Lung (tissue), 12 donors: Measurements from ENCODE around the gene DIP2C. TPM values are rescaled to one million over a fixed set of nuclear protein-coding genes. Genes with fewer than 3 reads are reported as not detected.

Experiments used
- ATAC-seq: fragments of 200-7000 bp; cut with Tn5 transposase; one replicate; pipeline ENCODE4 v1.9.1; 2020; ENCODE audit warnings: moderate number of reproducible peaks; ENCODE audit not compliant: insufficient read depth, low FRiP score
- DNase-seq, 3 donors: peaks; one replicate each; pipeline ENCODE4 v3.0.0-alpha.2; 2013 to 2017
- H3K27ac ChIP-seq, 2 donors: one replicate each; pipeline ENCODE4 v1.5.1; 2013; ENCODE audit warnings: mild to moderate bottlenecking in 2 of 2, moderate library complexity in 2 of 2, control low read depth in 1 of 2, inconsistent platforms in 1 of 2, low read depth in 1 of 2, low read length in 1 of 2
- H3K27me3 ChIP-seq, 3 donors: one replicate each; pipeline ENCODE4 v1.5.1; 2013; ENCODE audit warnings: low read length in 2 of 3; ENCODE audit not compliant: control insufficient read depth in 3 of 3, insufficient read depth in 3 of 3
- H3K36me3 ChIP-seq, 4 donors: one replicate each; pipeline ENCODE4 v1.5.1; 2013; ENCODE audit warnings: low read length in 4 of 4, mild to moderate bottlenecking in 1 of 4, moderate library complexity in 1 of 4; ENCODE audit not compliant: control insufficient read depth in 4 of 4, insufficient read depth in 4 of 4
- H3K4me1 ChIP-seq, 5 donors: one replicate each; pipeline ENCODE4 v1.5.1; 2013; ENCODE audit warnings: low read length in 5 of 5, mild to moderate bottlenecking in 2 of 5, moderate library complexity in 1 of 5; ENCODE audit not compliant: control insufficient read depth in 5 of 5, insufficient read depth in 5 of 5
- H3K4me3 ChIP-seq: one replicate; pipeline ENCODE4 v1.5.1; 2013; ENCODE audit warnings: mild to moderate bottlenecking, control low read depth, moderate library complexity
- H3K9ac ChIP-seq, 2 donors: one replicate each; pipeline ENCODE4 v1.5.1; 2013; ENCODE audit warnings: low read length in 2 of 2, control low read depth in 1 of 2; ENCODE audit not compliant: insufficient read depth in 1 of 2
- H3K9me3 ChIP-seq, 4 donors: one replicate each; pipeline ENCODE4 v1.5.1; 2013; ENCODE audit warnings: low read length in 3 of 4, mild to moderate bottlenecking in 1 of 4, moderate library complexity in 1 of 4; ENCODE audit not compliant: control insufficient read depth in 4 of 4, insufficient read depth in 3 of 4
- whole genome bisulfite sequencing, 2 donors: extraction: QIAGEN DNeasy Blood & Tissue Kit; methylation state at CpG; one replicate each; pipeline ENCODE4 v1.1.7; 2013; 5-methylcytosine and 5-hydroxymethylcytosine counted together
- polyA plus RNA-seq, 2 donors: library from polyadenylated mRNA; stranded (reverse); fragments of 200-250 nt; gene quantifications; one replicate each; pipeline ENCODE4 v1.2.1, GENCODE V29; 2013
- total RNA-seq, 2 donors: library from RNA; depleted of rRNA in 1 of 2; stranded (reverse); fragments of >200 nt in 1 of 2; gene quantifications; one replicate each; pipeline ENCODE4 v1.2.1, GENCODE V29; 2014 to 2021
- TF ChIP-seq, protein P1 (sequence below): IDR thresholded peaks from 2 replicates; pipeline ENCODE4 v1.5.1; 2012; ENCODE audit warnings: mild to moderate bottlenecking; ENCODE audit errors: control extremely low read depth, extremely low read depth
- donor health status: control.
- donor health status: control.
- donor health status: Bipolar disorder and iron deficiency.
- donor health status: healthy.
- donor health status: DM: yes; HTN: yes; CAD: no.

The DIP2C gene
- total and polyA plus RNA-seq, 4 donors, result 3.6 to 20.0 (median 9.5) TPM

DNA sequence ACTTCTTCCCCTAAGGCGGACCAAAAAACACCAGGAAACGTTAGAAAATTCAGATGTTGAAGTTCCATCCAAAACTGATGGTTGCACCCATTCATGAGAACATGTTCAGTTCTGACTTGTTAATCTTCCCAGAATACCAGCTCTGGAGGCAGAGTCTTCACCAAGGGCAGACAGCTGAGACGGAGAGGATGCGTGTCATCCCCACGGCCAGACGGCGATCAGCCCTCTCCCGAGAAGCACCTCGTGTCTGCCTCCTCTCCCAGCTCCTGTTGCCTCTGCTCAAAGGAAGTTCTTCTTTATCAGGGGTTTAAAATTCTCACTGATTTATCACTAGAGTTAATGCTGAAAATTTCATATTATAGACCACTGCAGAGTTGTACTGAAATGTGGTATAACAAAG is 284.5 kb downstream of the DIP2C start:
- no peak overlapping the region for H3K27ac ChIP-seq
- DNase-seq, result no peak
- H3K4me3 ChIP-seq, result no peak overlapping the region
- no peak overlapping the region for H3K9ac ChIP-seq
- H3K36me3 ChIP-seq, result peaks cover 8 to 30% (median 17%) of the 10 kb centered on the region in 4 donors
- H3K9me3 ChIP-seq, result no peaks in the 10 kb centered on the region
- no peaks in the 10 kb centered on the region for H3K4me1 ChIP-seq
- H3K27me3 ChIP-seq, result no peaks in the 10 kb centered on the region
- ATAC-seq, result no peak
- WGBS, 2 donors, result 94 to 95% methylated on average over 9 of the region's 9 CpGs
- TF ChIP-seq, protein P1, sequence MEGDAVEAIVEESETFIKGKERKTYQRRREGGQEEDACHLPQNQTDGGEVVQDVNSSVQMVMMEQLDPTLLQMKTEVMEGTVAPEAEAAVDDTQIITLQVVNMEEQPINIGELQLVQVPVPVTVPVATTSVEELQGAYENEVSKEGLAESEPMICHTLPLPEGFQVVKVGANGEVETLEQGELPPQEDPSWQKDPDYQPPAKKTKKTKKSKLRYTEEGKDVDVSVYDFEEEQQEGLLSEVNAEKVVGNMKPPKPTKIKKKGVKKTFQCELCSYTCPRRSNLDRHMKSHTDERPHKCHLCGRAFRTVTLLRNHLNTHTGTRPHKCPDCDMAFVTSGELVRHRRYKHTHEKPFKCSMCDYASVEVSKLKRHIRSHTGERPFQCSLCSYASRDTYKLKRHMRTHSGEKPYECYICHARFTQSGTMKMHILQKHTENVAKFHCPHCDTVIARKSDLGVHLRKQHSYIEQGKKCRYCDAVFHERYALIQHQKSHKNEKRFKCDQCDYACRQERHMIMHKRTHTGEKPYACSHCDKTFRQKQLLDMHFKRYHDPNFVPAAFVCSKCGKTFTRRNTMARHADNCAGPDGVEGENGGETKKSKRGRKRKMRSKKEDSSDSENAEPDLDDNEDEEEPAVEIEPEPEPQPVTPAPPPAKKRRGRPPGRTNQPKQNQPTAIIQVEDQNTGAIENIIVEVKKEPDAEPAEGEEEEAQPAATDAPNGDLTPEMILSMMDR, result no peak

DNA sequence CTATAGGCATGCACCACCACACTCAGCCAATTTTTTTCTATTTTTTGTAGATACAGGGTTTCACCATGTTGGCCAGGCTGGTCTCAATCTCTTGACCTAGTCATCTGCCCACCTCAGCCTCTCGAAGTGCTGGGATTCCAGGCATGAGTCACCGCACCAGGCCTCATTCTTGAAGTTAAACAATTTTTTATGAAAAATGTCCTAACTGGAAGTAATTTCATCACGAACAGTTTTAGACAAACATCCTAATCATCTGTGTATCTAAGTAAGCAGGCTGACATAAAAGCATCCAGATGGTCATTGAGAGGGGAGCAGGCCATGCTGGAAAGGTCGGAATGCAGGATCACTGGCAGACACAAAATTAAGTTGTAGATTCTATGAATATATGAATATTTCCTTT is 285.1 kb downstream of the DIP2C start:
- Histone ChIP-seq H3K27me3 (no peaks in the 10 kb centered on the region), H3K9ac (no peak overlapping the region), H3K4me1 (no peaks in the 10 kb centered on the region), H3K4me3 (no peak overlapping the region), H3K36me3 (peaks cover 8 to 35% (median 18%) of the 10 kb centered on the region in 4 donors), H3K9me3 (no peaks in the 10 kb centered on the region), H3K27ac (no peak overlapping the region)
- WGBS, 2 donors, result 76 to 81% methylated on average over 4 of the region's 4 CpGs
- DNase-seq, result peak in 2 of 3 donors; percentile 11 to 16
- TF ChIP-seq, protein P1, result no peak
- no peak for ATAC-seq

DNA sequence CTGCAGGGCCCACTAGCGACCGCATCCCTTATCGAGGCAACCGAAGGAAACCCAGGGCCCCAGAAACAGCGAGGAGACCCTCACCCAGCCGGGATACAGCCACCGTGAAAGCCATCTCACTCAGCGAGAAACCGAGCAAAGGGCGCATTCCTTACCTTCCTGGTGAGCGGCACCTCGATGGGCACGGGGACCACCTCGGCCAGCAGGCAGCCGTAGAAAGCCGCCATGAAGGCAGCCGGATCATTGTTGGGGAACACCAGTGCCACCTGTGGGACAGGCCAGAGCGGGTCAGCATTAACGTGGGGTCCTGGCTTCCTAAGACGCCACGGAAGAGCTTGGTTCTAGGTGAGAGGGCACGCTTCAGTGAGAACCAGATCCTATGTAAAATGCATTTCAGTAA is 290.5 kb downstream of the DIP2C start:
- 90% methylated on average over 22 of the region's 22 CpGs for WGBS, 2 donors
- Histone ChIP-seq H3K36me3 (peaks cover 0 to 6% (median 1%) of the 10 kb centered on the region in 4 donors), H3K4me1 (peaks cover 0 to 18% (median 3%) of the 10 kb centered on the region in 5 donors), H3K27me3 (no peaks in the 10 kb centered on the region), H3K4me3 (no peak overlapping the region), H3K9me3 (no peaks in the 10 kb centered on the region), H3K27ac (no peak overlapping the region), H3K9ac (no peak overlapping the region)
- TF ChIP-seq, protein P1, result no peak
- DNase-seq (no peak), ATAC-seq (no peak)
